HG03457 (cell line): ENCODE data around the gene PTPRN2.
A peak's percentile ranks its signal among the peaks of the same experiment; 100 is the strongest.
"Not testable (repeated sequence)": the region's sequence is repeated elsewhere in the genome, so short reads cannot be mapped to it uniquely, and the experiment has no call there.

Experiments used
- ATAC-seq: cut with Tn5 transposase; IDR thresholded peaks from one replicate; pipeline ENCODE4 v1.9.1; 2021; ENCODE audit warnings: moderate number of reproducible peaks; ENCODE audit not compliant: unreplicated experiment

PTPRN2 gene

GRCh38 chr7:157569967-157570366 lies 1017.7 kb downstream of the PTPRN2 start:
- no peak for ATAC-seq

DNA sequence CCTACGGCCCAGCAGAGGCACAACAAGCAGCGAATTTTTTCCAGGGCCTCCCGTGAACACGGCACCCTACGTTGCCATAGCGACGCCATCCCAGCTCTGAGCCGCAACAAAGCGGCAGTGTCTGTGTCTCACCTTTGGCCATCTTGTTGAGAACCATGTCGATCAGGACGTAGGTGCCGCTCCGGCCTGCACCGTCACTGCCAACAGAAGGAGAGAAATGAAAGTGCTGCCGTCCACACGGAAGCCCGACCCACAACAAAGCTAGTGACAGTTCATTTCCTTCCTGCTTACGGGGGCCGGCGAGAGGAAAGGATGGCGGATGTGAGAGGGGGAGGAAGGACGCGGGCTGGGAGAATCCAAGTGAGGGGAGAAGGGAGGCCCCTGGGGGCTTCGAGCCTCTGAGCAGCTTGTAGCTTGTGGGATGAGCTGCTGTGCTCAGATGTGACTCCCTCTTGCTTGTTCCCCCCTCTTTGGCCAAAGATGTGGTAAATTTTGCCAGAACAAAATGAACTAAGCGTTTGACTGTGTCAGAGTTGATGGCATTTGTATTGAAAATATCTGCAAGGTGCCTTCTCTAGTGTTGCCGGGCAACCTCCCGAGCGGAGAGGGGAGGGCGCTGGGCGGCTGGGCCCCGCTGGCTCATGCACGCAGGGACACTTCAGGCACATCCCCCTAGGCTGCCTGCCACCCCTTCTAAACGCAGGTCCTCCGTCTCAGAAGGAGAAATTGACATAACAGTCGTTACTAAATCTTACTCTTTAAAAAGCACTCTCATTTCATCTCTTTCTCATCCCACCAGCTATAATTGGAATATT lies 1018.6 kb downstream of the PTPRN2 start:
- ATAC-seq = peak; percentile 86

DNA sequence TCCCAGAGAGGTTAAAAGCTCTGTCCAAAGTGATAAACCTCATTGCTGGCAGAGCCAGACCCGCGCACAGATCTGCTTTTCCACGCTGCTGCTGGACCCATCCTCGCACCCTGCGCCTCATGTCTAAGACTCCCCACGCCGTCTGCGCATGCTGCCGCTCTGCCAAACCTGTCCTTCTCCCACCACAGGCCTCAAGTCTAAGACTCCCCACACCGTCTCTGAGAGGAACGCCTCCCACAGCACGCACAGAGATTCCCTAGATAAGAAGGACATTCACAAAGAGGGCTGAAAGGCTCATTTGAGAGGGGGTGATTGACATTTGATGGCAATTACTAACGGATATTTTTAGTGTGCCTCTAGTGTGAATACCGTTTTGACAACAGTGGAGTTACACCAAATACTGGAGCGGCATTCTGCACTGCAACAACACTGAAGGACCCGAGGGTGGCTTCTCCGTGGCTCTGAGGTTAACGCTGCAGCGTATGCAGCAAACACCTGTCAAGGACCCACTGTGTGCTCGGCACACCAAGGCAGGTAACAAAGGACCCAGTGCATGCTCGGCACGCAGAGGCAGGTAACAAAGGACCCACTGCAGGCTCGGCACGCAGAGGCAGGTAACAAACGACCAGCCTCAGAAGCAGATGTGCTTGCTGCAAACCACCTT lies 1019.4 kb downstream of the PTPRN2 start:
- ATAC-seq = no peak

DNA sequence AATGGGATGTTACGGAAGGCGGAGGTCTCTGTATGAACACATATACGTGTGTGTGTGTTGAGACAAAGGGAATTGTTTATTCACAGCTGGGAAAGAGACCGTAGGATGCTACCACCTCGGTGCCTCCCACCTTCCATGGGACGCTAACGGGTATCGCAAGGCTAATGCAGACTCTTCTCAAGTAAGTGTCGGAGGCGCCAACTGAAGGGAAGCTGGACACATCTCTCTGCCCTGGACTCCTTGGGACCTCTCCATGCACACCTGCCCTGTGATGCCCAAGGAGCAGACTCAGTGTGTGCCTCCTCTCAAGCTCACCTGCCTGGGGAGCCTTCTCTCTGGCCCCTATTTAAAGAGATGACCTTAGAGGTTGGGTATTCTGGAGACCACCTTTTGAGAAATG lies 1020.0 kb downstream of the PTPRN2 start:
- ATAC-seq = no peak

DNA sequence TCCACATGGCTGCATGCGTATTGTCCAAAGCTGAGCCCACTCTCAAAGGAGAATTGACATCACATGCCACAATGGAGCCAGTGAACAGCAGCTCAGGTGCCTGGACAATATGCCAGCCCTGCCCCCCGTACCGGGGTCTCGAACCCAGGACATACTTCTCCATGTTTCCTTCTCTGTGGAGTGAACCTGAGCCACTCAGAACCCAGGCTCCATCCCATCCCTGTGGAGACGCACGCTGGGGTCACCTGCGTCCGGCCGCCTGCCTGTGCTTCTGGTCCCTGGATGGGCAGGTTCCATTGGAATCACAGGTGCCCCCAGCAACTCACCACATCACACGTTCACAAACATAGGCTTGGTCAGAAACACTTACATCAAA lies 1021.0 kb downstream of the PTPRN2 start:
- no peak for ATAC-seq

DNA sequence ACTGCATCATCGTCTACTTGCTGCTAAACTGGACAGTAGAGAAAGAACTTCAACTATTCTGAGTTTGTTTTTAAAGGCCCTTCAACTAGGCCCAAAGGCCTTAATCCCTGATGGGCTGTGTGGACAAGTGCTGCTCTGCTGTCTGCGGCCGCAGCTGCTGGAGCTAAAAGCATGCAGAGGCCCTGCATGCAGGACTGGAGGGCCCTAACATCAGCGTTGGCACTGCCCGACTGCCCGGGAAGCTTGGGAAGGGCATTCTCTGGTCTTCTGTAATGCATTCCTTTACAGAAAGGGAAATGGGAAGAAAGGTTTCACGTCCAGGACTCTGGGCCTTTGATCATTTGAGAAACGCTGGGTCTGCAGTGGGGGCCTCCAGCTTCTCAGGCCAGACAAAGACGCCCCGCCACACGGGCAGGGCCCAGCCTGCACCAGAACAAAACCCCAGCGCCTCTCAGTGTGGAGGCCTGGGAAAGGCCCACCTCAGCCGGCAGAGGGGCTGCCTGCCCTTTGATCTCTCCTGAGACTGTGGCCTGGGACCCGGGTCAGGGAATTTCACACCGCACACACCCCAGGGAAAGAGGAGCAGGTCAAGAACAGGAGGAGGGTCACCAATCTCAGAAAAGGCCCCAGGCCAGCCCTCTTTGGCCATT lies 1021.5 kb downstream of the PTPRN2 start:
- ATAC-seq = no peak

DNA sequence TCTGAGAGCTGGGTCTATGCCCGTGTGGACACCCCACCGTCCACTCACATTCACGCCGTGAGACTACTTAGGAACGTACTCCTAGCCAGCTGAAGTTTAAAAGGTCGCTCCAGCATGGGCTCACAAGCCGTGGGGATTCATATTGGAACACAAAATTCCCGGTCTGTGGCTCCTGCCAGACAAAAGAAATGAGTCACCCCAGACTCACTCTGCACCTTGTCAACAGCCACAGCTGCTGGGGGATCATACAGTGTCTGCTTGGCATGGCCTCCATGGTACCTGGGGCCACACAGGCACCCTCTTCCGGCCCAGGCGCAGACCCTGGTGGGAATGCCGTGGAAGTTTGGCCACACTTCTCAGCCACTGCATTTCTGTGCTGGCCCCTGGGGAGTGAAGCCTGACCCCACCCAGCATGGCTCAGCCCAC lies 1022.4 kb downstream of the PTPRN2 start:
- no peak for ATAC-seq

DNA sequence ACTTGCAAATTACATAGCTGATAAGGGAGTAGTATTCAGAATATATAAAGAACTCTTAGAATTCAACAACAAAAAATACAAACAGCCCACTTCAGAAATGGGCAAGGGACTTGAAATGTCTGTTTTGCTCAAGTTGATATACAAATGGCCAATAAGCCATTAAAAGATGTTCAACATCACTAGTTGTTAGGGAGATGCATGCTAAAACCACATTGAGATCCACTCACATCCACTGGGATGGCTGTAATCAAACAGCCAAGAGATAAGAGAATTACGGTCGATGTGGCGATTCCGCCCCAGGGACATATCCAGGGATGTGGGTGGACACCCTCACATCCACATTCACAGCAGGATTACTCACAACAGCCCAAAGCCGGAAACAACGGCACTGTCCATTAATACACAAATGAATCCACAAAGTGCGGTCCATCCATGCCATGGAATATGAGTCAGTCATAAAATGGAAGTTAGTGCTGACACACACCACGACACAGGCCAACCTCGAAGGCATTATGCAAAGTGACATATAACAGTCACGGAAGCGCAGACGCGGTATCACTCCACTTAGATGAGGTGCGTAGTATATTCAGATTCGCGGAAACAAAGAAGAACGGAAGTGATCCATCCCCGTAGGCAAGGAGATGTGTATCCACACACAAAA lies 1023.0 kb downstream of the PTPRN2 start:
- no peak for ATAC-seq

- ATAC-seq = not testable (repeated sequence)
These were observed 1024.0 kb downstream of the PTPRN2 start for GRCh38 chr7:157563467-157564135.

GRCh38 chr7:157562522-157563398 lies 1024.9 kb downstream of the PTPRN2 start:
- not testable (repeated sequence) for ATAC-seq

GRCh38 chr7:157561816-157562410 lies 1025.7 kb downstream of the PTPRN2 start:
- no peak for ATAC-seq

- ATAC-seq = no peak
These were observed 1026.2 kb downstream of the PTPRN2 start for GRCh38 chr7:157561523-157561785.

DNA sequence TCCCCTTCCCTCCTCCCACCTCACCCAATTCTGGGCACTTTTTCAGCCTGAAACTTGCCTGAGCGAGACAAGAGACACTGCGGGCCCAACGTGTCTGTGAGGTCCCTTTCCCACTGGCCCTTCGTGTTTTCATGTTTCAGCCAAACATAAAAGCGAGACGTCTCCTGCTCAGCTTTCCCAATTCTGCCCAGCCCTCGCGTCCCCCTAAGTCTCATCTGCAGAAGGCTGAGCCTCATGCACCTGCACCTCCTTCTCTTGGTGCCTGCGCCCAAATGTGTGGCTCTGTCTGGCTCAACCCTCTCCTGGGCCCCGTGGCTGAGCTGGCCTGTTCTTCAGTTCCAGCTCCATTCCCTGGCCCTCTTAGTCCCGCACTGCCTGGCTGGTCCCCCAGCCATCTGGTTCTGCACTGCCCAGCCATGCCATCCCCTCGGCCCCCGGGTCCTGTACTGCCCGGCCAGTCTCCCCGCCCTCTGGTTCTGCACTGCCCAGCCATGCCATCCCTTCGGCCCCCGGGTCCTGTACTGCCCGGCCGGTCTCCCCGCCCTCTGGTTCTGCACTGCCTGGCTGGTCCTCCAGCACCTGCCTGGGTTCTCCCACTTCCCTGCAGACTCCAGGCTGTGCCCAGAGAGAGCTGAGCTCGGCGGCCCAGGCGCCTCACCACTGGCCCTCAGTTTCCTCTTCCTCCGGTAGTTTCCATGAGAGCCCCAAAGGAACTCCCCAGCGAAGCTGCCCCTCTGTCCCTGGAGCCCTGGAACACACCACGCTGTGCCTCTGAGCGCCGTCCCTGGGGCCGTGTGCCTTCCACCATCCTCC lies 1026.7 kb downstream of the PTPRN2 start:
- ATAC-seq = no peak

DNA sequence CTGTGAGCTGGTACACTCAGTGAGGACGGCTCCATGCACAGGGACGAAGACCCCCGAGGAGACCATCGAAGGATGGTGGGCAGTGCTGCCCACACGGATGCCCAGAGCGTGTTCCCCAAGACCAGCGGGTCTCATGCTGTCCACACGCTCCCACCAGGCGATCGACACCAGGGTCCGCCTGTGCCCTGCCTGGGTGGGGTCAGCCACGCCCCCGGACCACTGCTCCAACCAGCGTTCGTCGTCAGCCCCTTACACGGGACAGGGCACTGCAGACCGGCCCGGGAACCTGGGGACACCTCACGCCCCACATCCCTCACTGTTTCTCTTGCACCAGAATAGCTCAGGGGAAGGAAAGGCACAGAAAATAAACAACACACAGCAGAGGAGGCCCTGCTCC lies 1027.4 kb downstream of the PTPRN2 start:
- no peak for ATAC-seq

DNA sequence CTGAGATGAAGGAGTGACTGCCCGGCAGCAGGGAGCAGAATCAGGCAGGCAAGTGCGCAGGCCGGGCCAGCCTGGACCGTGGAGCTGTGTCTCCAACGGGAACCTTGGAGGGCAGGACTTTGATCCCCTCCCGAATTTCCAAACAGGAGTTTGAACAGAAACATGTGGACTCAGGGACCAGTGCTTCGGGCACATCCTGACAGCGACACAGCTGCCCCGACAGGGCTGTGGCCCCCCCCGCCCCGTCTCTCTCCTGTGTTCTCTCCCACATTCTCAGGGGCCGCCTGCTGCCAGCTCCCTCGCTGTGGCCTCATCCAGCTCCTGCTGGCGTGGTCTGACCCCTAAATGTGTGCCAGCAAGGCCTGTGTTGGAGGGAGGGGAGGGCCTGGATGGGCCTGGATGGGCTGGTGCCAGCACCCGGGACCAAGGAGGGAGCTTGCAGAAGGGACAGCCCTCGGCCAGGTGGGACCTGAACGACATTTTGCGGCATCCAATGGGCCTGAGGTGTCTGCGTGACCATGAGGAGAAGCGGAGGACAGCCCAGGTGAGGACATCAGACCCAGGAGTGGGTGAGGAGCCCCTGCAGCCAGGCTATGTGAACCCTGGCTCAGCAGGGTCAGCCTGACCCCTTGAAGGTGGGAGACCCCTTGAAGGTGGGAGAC lies 1027.9 kb downstream of the PTPRN2 start:
- no peak for ATAC-seq

GRCh38 chr7:157558875-157559595 lies 1028.6 kb downstream of the PTPRN2 start:
- ATAC-seq = no peak

- no peak for ATAC-seq
These were observed 1029.1 kb downstream of the PTPRN2 start for GRCh38 chr7:157558516-157558874.

- ATAC-seq = no peak
These were observed 1029.6 kb downstream of the PTPRN2 start for GRCh38 chr7:157558061-157558460.
